GM12878 (cell line): Measurements from ENCODE around the gene TMPRSS11A. TPM values are rescaled to one million over a fixed set of nuclear protein-coding genes. Genes with fewer than 3 reads are reported as not detected.

Experiments used
- ATAC-seq: fragments of 200-7000 bp; cut with Tn5 transposase; 3 replicates; pipeline ENCODE4 v1.9.1; 2020; ENCODE audit warnings: mild to moderate bottlenecking, moderate library complexity
- BruUV-seq: library from RNA; stranded (reverse); fragments of 400-500 nt; replicated peaks from 2 replicates; lab custom pipeline; 2021; lab: Mats Ljungman, UMichigan
- CTCF ChIA-PET: fragments of 300-600 bp; sonication (Branson Sonifier 250); formaldehyde crosslinking; extraction: SDS; loops from one replicate; lab custom pipeline; 2021; ENCODE audit warnings: inconsistent platforms; lab: Yijun Ruan, JAX
- POLR2A ChIA-PET: fragments of 350-600 bp; formaldehyde crosslinking; extraction: SDS; loops from one replicate; lab custom pipeline; 2021; ENCODE audit warnings: inconsistent platforms; lab: Charles Lee
- RAD21 ChIA-PET: fragments of 300-600 bp; sonication (Branson Sonifier 250); formaldehyde crosslinking; loops from one replicate; lab custom pipeline; 2023; ENCODE audit warnings: antibody characterized with exemption; ENCODE audit not compliant: unreplicated experiment; lab: Charles Lee
- SMC1A ChIA-PET: fragments of 300-600 bp; sonication (Branson Sonifier 250); formaldehyde crosslinking; loops from one replicate; lab custom pipeline; 2023; ENCODE audit not compliant: unreplicated experiment, uncharacterized antibody; lab: Charles Lee
- DNase-seq: peaks from one replicate; pipeline ENCODE4 v3.0.0-alpha.2; 2011; ENCODE audit warnings: low read depth, low spot score
- FAIRE-seq: peaks from 3 replicates; lab custom pipeline; 2011; peaks lifted over from hg19 to GRCh38; lab: Jason Lieb, UNC
- H2AFZ ChIP-seq: 2 replicates; pipeline ENCODE4 v1.6.0; 2011; ENCODE audit warnings: low read depth, low read length, control low read depth; ENCODE audit not compliant: control insufficient read depth
- H3K27ac ChIP-seq: 2 replicates; pipeline ENCODE4 v1.5.1; 2011; ENCODE audit warnings: control low read depth; ENCODE audit not compliant: control insufficient read depth, insufficient read depth
- H3K27me3 ChIP-seq, 2 experiments: replicated peaks in 1 of 2; 2 replicates each; pipeline versions ENCODE4 v1.6.0 to v1.6.1; 2011; ENCODE audit warnings: low read length in 1 of 2; ENCODE audit not compliant: control insufficient read depth in 2 of 2, insufficient read depth in 2 of 2
- H3K36me3 ChIP-seq, 2 experiments: 2 replicates each; pipeline ENCODE4 v1.5.1; 2011; ENCODE audit warnings: low read length in 1 of 2; ENCODE audit not compliant: control insufficient read depth in 2 of 2, insufficient read depth in 2 of 2
- H3K4me1 ChIP-seq: 2 replicates; pipeline ENCODE4 v1.6.1; 2011; ENCODE audit warnings: mild to moderate bottlenecking, low read length, moderate library complexity, mixed read lengths; ENCODE audit not compliant: control insufficient read depth, insufficient read depth
- H3K4me2 ChIP-seq: 2 replicates; pipeline ENCODE4 v1.6.0; 2011; ENCODE audit warnings: control low read depth; ENCODE audit not compliant: control insufficient read depth, insufficient read depth
- H3K4me3 ChIP-seq: fragments of 200-600 bp; sonication (generic); 2 replicates; pipeline ENCODE4 v1.5.1; 2016
- H3K79me2 ChIP-seq: 2 replicates; pipeline ENCODE4 v1.6.0; 2011; ENCODE audit warnings: low read length; ENCODE audit not compliant: control insufficient read depth, insufficient read depth
- H3K9ac ChIP-seq: 2 replicates; pipeline ENCODE4 v1.8.0; 2011; ENCODE audit warnings: low read length, control low read depth, mixed read lengths; ENCODE audit not compliant: control insufficient read depth, insufficient read depth
- H3K9me3 ChIP-seq: replicated peaks from 3 replicates; pipeline ENCODE4 v1.5.1; 2011; ENCODE audit warnings: mild to moderate bottlenecking, low read length; ENCODE audit not compliant: control insufficient read depth, insufficient read depth
- H4K20me1 ChIP-seq: 2 replicates; pipeline ENCODE4 v1.6.0; 2011; ENCODE audit not compliant: control insufficient read depth, insufficient read depth
- BCL11A ChIP-seq: IDR thresholded peaks from 2 replicates; pipeline ENCODE4 v1.6.1; 2011; ENCODE audit warnings: low read depth, low read length
- CBX3 ChIP-seq: fragments of 200-600 bp; sonication (generic); IDR thresholded peaks from 2 replicates; pipeline ENCODE4 v1.6.1; 2016; ENCODE audit warnings: low read depth, borderline replicate concordance
- EED ChIP-seq: sonication (generic); IDR thresholded peaks from 2 replicates; pipeline ENCODE4 v1.6.1; 2016; ENCODE audit warnings: antibody characterized with exemption, low read depth
- FOS ChIP-seq: IDR thresholded peaks from 3 replicates; pipeline ENCODE4 v1.6.1; 2011; ENCODE audit warnings: borderline replicate concordance; ENCODE audit not compliant: insufficient read length; ENCODE audit errors: extremely low read depth
- NR2C2 ChIP-seq: IDR thresholded peaks from 2 replicates; pipeline ENCODE4 v1.6.1; 2011; ENCODE audit warnings: borderline replicate concordance, low read depth; ENCODE audit not compliant: control insufficient read depth, insufficient read length
- PAX5 ChIP-seq: IDR thresholded peaks from 2 replicates; pipeline ENCODE4 v1.6.1; 2011; ENCODE audit warnings: low read depth, low read length, borderline replicate concordance
- POLR2AphosphoS5 ChIP-seq: IDR thresholded peaks from 2 replicates; pipeline ENCODE4 v1.6.1; 2011; ENCODE audit warnings: mild to moderate bottlenecking, low read length, inconsistent platforms
- RB1 ChIP-seq: fragments of 450-650 bp; formaldehyde crosslinking; IDR thresholded peaks from 2 replicates; pipeline ENCODE4 v1.6.1; 2017; ENCODE audit warnings: mild to moderate bottlenecking, borderline replicate concordance
- SMAD1 ChIP-seq: fragments of 450-650 bp; IDR thresholded peaks from 2 replicates; pipeline ENCODE4 v1.6.1; 2018; ENCODE audit warnings: mild to moderate bottlenecking, low read depth; ENCODE audit not compliant: partially characterized antibody
- ZBTB11 ChIP-seq: fragments of 450-650 bp; formaldehyde crosslinking; IDR thresholded peaks from 2 replicates; pipeline ENCODE4 v1.5.0; 2022; ENCODE audit warnings: mild to moderate bottlenecking, missing genetic modification characterization
- ZNF384 ChIP-seq: IDR thresholded peaks from 2 replicates; pipeline ENCODE4 v1.6.1; 2012; ENCODE audit warnings: low read depth, mild to moderate bottlenecking, low read length, improper control_type of control experiment, borderline replicate concordance
- in situ Hi-C: fragments of 300-500 bp; cut with MboI; formaldehyde crosslinking; loops from 9 replicates; pipeline ENCODE4 v1.14.3; 2018; ENCODE audit warnings: mixed read lengths
- intact Hi-C: fragments of 100-400 bp; cut with micrococcal nuclease; formaldehyde crosslinking; loops from one replicate; pipeline ENCODE4 v1.14.2; 2022; ENCODE audit not compliant: unreplicated experiment
- polyA plus RNA-seq, 11 experiments: library from polyadenylated mRNA; depleted of rRNA in 4 of 11; unstranded in 6 of 11; stranded (reverse) in 5 of 11; fragments of >200 nt; fragmentation: Nextera tagmentation in 4 of 11; fragmentation: Illumina TruSeq in 1 of 11; extraction: Ambion mirVana in 4 of 11; extraction: Trizol in 1 of 11; gene quantifications; 1 replicate in 1 of 11; 2 replicates in 10 of 11; pipeline versions ENCODE4 v1.2.1 to v1.2.3, GENCODE V29; 2011 to 2016; ENCODE audit warnings: inconsistent platforms in 2 of 11, missing spikeins in 2 of 11, low read depth in 1 of 11
- total RNA-seq, 4 experiments: library from RNA; depleted of rRNA in 3 of 4; stranded (reverse); fragments of >200 nt in 3 of 4; fragmentation: Illumina TruSeq in 1 of 4; extraction: Trizol in 1 of 4; gene quantifications; 2 replicates each; pipeline versions ENCODE4 v1.2.1 to v1.2.3, GENCODE V29; 2013 to 2021

TMPRSS11A gene
- total and polyA plus RNA-seq, 10 of the 15 experiments (the other 5 are each of a cell fraction or from before 2014, with no cell fraction given): 0.02 TPM; not detected in 9

DNA sequence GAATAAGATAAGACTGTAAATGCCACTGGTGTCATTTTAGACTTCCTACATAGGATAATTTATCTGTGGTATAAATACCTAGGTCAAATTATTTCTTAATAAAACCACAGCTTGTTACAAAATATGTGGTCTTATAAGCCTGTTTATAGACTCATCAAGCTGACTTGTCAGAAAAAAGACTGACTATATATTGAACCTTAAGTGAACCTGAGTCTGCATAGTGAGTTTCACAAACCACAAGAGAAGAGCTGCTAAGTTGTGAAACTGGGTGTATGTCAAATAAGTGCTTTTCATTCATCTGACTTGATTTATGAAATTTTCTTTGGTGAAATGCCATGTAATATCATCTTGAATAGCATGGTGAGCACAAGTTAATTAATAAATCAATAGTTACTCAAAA lies 48.4 kb upstream of the TMPRSS11A start:
- intact Hi-C loops: no loop called here
- Histone ChIP-seq H3K4me3 (no peak overlapping the region), H3K4me1 (no peaks in the 10 kb centered on the region), H3K27ac (no peak overlapping the region), H3K9ac (no peak overlapping the region), H3K27me3 (no peaks in the 10 kb centered on the region), H3K9me3 (no peaks in the 10 kb centered on the region), H3K36me3 (no peaks in the 10 kb centered on the region), H3K79me2 (no peaks in the 10 kb centered on the region), H2AFZ (no peak overlapping the region), H3K4me2 (no peak overlapping the region), H4K20me1 (no peaks in the 10 kb centered on the region)
- no peak for TF ChIP-seq PAX5
- TF ChIP-seq POLR2AphosphoS5: no peak
- TF ChIP-seq ZBTB11 (CRISPR knock-in tag): no peak
- no peak for TF ChIP-seq ZNF384
- no peak for TF ChIP-seq SMAD1
- no peak for TF ChIP-seq CBX3
- TF ChIP-seq BCL11A: no peak
- no peak for TF ChIP-seq NR2C2
- no peak for TF ChIP-seq EED
- TF ChIP-seq FOS: no peak
- no peak for TF ChIP-seq RB1
- no TSS peak for BruUV-seq
- ChIA-PET SMC1A (interaction anchor here (1.4 kb wide), 1 partner anchor 17 kb away, joined by 3 read pairs; no protein-coding TSS in a partner anchor), CTCF (no interaction called here), RAD21 (no interaction called here), POLR2A (no interaction called here)
- in situ Hi-C loops: no loop called here
- FAIRE-seq (no peak), DNase-seq (no peak), ATAC-seq (no peak)
